ENCODE results near the gene RPTOR.
"Not testable (repeated sequence)": the region's sequence is repeated elsewhere in the genome, so short reads cannot be mapped to it uniquely, and the experiment has no call there.

The RPTOR gene

GRCh38 chr17:80545499-80545826, 825 bp downstream of the RPTOR start:
- DNase-seq (ENCODE audit: low read depth in 2 of 2): no peak

GRCh38 chr17:80546267-80546666, 1.6 kb downstream of the RPTOR start:
- DNase-seq (ENCODE audit: low read depth in 2 of 2): no peak

DNA sequence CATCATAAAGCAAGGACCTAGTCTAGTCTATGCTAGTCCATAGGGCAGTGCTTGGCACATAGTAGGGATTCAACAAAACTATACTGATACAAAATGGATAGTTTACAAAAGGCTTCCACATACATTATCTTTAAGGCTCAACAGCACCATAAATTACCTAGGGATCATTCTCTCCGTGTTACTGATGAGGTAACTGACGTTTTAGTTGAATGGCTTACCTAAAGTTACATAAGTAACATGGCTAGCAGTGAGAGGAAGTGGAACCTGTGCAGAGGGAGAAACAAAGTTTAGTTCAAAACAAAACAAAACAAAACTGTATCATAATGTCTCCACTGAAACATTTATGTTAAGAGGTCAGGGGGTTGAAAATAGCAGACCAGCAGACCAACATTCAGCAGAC, 7.9 kb downstream of the RPTOR start:
- DNase-seq (ENCODE audit: low read depth in 2 of 2): no peak

DNA sequence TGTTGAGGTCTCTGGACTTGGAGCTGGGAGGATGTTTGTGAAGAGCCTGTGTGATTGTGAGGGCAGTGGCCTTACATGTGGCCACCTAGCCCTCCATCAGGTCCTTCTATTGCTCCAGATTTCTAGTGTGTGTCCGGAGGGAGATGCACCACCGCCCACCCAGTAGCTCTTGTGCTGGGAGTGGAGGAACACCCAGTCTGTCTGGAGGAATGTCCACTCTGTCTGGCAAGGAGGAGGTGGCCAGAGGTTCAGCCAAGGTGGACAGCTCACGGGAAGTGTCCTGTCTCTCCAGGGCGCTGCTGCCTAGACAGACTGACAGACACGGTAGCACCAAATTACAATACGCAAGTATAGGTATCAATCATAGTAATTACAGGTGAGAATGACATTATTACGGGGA, 10.6 kb downstream of the RPTOR start:
- no peak for DNase-seq (ENCODE audit: low read depth in 2 of 2)

DNA sequence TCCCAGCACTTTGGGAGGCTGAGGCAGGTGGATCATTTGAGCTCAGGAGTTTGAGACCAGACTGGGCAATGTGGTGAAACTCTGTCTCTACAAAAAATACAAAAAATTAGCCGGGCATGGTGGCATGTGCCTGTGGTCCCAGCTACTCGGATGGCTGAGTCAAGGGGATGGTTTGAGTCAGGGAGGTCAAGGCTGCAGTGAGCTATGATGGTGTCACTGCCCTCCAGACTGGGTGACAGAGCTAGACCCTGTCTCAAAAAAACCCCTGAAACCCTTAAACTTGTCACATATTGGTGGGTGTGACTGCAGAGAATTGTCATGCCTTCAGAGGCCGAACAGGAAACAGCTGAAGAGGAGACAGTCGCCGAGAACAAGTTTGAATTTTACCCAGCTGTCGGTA, 13.4 kb downstream of the RPTOR start:
- DNase-seq (ENCODE audit: low read depth in 2 of 2): peak in 1 of 2 donors; percentile 24

- no peak for DNase-seq (ENCODE audit: low read depth in 2 of 2)
These were observed 15.2 kb downstream of the RPTOR start for GRCh38 chr17:80559825-80560251.

GRCh38 chr17:80561541-80562114, 17.0 kb downstream of the RPTOR start:
- DNase-seq (ENCODE audit: low read depth in 2 of 2): no peak

- no peak for DNase-seq (ENCODE audit: low read depth in 2 of 2)
These were observed 19.9 kb downstream of the RPTOR start for GRCh38 chr17:80564545-80564944.

DNA sequence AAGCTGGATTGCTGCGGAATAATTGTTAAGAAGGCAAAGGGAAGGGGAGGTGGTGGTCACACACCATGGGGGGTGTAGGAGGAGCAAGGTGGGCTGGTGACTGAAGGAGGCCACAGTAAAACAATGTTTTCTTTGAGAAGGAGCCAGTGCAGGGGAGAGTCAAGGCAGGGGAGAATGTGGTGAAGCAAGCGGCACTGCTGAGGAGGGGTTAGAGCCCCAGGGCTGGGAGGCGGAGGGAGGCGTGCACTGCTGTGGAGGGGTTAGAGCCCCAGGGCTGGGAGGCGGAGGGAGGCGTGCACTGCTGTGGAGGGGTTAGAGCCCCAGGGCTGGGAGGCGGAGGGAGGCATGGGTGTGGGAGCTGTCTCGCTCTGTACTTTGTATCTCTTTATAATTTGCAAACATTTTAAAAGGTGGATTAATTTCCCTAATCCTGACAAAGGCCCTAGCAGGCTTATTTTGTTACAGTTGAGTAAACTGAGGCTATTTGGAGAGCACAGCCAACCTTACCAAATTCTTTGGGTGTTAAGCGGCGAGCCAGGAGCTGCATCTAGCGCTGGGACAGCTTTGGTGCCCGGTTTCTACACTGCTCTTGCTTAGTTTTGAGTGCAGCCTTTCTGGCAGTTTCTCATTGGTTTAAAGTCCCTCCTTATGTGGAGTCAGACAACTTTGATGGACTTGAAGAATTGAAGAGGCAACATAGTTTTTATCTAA, 20.9 kb downstream of the RPTOR start:
- no peak for DNase-seq (ENCODE audit: low read depth in 2 of 2)

DNA sequence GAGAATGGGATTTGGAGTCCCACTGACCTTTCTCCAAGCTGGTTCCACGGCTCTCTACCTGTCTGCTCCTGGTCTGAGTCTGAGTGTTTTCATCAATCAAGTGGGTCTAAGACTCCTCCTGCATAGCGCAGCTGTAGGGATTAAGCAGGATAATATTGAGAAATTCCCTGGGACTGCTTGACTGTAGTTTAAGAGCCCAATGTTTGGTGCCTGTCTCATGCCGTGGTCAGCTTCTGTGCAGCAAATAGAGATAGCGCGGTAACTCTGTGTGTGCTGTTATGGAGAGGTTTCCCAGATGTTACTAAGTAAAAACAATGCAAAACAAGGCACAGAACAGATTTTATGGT, 21.4 kb downstream of the RPTOR start:
- no peak for DNase-seq (ENCODE audit: low read depth in 2 of 2)

GRCh38 chr17:80568246-80568645, 23.6 kb downstream of the RPTOR start:
- DNase-seq (ENCODE audit: low read depth in 2 of 2): no peak

DNA sequence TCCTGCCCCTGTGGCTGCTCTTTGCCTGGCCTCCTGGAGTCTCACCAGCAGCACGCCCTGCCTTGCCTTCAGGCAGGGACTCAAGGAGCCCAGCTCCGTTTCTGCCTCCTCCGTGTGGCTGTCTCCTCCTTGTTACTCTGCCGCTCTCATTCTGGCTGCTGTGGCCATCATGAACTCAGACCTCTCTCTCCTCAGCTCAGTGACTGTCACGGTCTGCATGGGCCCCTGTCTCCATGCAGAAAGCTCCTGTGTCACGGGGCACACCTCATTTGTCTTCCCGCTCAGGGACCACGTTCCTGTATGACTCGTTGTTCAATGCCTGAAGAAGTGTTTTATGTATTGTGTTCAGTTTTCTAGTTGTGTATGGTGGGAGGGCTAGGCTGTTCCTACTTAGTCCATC, 25.3 kb downstream of the RPTOR start:
- DNase-seq (ENCODE audit: low read depth in 2 of 2): no peak

DNA sequence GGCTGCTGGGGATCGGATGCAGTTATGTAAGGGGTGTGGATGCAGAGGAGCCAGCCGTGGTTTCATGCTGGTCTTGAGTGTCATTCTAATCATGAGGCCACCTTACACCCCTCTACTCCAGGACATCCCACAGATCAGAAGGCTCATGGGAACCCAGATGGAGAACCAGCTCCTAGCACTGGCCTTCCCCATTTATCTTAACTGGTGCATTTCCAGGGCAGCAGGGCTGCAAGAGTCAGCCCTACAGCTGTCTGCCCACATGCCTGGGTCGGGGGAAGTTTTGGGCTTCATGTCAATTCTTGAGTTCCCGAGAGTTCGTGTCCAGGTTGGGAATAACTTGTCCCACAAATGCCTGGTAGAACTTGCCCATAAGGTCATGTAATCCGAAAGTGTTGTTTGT, 29.1 kb downstream of the RPTOR start:
- DNase-seq (ENCODE audit: low read depth in 2 of 2): no peak

DNA sequence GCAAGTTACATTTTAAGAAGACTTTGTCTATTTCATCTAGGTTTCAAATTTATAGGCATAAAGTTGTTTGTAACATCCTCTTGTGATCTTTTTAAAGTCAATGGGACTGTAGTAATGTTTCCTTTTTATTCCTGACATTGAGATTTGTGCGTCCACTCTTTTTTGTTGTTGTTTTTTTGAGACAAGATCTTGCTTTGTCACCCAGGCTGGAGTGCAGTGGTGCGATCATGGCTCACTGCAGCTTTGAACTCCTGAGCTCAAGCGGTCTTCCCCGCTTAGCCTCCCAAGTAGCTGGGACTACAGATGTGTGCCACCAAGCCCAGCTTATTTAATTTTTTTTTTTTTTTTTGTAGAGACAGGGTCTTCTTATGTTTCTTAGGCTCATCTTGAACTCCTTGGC, 29.9 kb downstream of the RPTOR start:
- no peak for DNase-seq (ENCODE audit: low read depth in 2 of 2)

DNA sequence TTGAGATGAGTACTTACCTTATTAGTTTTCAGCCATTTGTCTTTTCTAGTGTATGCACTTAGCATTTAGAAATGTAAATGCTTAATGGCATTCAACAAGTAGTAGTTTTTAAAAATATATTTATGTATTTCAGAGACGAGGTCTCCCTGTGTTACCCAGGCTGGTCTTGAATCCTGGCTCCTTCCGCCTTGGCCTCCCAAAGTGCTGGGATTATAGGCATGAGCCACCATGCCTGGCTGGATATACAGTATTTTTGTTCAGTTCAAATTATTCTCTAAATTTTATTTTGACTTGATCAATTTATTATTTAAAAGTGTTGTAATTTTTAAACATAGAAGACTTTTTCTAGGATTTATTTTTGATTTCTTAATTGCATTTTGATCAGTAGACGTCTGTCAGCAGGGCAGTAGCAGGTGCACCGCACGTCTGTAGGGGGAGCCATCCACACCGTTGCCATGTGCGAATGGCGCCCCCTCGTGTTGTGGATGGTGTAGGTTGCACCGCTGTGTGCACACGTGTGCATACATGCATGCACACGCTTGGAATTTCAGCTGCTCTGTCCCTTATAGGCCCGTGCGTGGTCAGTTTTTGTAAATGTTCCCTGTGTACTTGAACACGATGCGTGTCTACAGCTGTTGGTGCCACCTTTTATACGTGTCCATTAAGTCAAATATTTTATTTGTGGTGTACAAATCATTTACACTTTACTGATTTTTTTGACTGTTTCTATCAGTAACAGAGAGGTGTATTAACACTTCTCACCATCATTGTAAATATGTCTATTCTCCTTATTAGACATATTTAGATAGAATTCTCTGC, 30.6 kb downstream of the RPTOR start:
- peak; percentile 87 to 91 for DNase-seq (ENCODE audit: low read depth in 2 of 2)

DNA sequence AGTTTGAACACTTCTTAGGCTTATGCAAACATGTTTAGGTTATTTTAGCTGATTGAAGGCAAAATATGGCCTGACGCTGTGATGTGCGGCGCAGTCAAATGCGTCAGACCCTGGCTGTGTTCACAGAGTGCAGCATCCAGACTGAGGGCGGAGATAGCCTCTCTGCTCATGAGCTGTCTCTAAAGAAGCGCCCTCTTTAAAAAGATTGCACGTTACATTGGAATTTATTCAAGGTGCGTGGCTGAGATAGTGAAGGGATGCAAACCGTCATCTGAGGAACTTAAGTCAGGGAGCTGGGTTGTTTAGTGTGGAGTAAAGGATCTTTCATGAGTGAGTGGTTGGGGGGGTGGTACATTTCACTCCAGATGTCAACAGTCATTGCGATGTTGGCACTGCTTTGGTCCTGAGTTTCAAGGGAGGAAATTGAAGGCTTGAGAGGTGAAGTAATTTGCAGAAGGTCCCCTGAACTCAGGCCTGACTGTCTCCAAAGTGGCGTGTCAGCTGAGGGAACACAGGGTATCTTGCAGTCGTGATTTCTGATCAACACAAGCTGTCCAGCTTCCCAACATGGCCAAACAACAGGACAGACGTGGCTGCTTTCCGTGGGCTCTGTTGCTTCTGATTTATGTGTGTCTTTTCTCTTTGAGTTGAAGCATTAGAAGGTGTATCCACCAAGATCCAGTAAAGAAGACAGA, 33.4 kb downstream of the RPTOR start:
- DNase-seq (ENCODE audit: low read depth in 2 of 2): no peak

DNA sequence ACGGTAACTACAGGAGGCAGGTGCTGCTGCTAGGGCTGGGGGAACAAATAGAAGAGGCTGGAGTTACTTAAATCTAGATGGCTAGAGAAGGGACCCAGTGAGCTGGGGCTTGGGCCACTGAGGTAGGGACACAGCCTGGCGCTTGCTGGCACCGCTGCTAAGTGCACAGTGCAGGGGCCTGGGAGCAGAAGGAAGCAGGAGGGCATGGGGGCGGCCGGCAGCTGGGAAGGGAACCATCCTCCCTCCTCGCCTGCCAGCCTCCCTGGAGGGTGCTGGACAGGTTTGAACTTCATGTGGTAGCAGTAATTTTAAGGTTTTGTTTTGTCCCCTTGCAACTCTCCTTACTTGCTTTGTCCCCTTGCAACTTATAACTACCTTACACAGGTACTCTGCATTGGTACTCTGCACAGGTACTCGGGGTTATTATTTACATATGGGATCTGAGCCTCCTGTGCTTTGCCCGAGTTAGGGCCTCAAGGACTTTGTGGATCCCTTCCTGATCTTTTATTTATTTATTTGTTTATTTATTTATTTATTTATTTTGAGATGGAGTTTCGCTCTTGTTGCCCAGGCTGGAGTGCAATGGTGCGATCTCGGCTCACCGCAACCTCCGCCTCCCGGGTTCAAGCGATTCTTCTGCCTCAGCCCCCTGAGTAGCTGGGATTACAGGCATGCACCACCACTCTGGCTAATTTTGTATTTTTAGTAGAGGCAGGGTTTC, 34.2 kb downstream of the RPTOR start:
- not testable (repeated sequence) for DNase-seq (ENCODE audit: low read depth in 2 of 2)

GRCh38 chr17:80582165-80582564, 37.5 kb downstream of the RPTOR start:
- DNase-seq (ENCODE audit: low read depth in 2 of 2): no peak

DNA sequence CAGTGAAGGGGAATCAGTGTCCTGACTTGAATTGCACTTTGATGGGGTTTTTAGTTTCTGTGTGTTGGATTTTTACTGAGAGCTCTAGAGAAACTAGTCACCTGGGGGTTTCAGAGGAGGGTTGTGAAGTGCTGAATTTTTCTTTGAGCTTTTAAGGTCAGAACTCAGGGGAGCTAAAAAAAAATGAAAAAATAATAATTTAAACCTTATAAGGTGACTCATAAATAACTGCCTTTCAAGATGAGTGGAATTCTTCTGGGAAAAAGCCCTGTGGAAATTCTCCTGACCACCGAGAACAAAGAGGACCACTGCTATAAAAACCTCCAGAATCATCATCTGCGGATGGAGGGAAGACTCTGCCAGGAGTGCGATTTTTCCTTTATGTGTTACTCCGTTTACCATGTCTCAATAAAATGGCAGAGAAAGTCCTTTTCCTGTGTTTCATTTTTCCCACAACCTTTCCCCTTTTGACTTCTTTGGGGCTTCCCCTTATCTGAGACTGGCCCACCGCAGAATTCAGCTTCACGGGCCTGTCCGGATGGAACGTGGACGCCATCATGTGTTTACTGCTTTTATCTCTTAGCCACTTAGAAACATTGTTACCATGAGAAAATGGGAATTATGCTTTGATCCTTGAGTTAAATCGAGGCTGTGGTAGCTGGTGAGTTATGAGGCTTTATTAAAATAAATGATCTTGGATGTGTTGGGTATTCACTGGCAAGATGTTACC, 39.7 kb downstream of the RPTOR start:
- no peak for DNase-seq (ENCODE audit: low read depth in 2 of 2)

- DNase-seq (ENCODE audit: low read depth in 2 of 2): no peak
These were observed 41.5 kb downstream of the RPTOR start for GRCh38 chr17:80585890-80586845.

All from stimulated activated CD4-positive, alpha-beta T cell treated with anti-CD3 and anti-CD28 coated beads, Interleukin-15, amount 100 ng/mL, for 48 hours (primary cell).